BLaER1 (cell line): ENCODE measurements around the gene SLC22A31.

ENCODE experiments used
- H3K27ac ChIP-seq: shearing (Covaris generic); formaldehyde crosslinking; 2 replicates; pipeline ENCODE4 v1.8.1; 2022
- H3K27me3 ChIP-seq: shearing (Covaris generic); formaldehyde crosslinking; 2 replicates; pipeline ENCODE4 v1.8.1; 2022
- H3K36me3 ChIP-seq: shearing (Covaris generic); formaldehyde crosslinking; 2 replicates; pipeline ENCODE4 v1.8.1; 2022
- H3K4me1 ChIP-seq: shearing (Covaris generic); formaldehyde crosslinking; 2 replicates; pipeline ENCODE4 v1.8.1; 2022
- H3K4me2 ChIP-seq: shearing (Covaris generic); formaldehyde crosslinking; 2 replicates; pipeline ENCODE4 v1.8.1; 2022
- H3K4me3 ChIP-seq: shearing (Covaris generic); formaldehyde crosslinking; 2 replicates; pipeline ENCODE4 v1.8.1; 2022
- H3K9ac ChIP-seq: shearing (Covaris generic); formaldehyde crosslinking; 2 replicates; pipeline ENCODE4 v1.8.1; 2022
- H3K9me3 ChIP-seq: shearing (Covaris generic); formaldehyde crosslinking; 2 replicates; pipeline ENCODE4 v1.8.1; 2022
- H4K20me1 ChIP-seq: shearing (Covaris generic); formaldehyde crosslinking; 2 replicates; pipeline ENCODE4 v1.8.1; 2022
- Cebpa-rat ChIP-seq: shearing (Covaris generic); IDR thresholded peaks from 2 replicates; pipeline ENCODE4 v1.8.1; 2022

Gene SLC22A31

DNA sequence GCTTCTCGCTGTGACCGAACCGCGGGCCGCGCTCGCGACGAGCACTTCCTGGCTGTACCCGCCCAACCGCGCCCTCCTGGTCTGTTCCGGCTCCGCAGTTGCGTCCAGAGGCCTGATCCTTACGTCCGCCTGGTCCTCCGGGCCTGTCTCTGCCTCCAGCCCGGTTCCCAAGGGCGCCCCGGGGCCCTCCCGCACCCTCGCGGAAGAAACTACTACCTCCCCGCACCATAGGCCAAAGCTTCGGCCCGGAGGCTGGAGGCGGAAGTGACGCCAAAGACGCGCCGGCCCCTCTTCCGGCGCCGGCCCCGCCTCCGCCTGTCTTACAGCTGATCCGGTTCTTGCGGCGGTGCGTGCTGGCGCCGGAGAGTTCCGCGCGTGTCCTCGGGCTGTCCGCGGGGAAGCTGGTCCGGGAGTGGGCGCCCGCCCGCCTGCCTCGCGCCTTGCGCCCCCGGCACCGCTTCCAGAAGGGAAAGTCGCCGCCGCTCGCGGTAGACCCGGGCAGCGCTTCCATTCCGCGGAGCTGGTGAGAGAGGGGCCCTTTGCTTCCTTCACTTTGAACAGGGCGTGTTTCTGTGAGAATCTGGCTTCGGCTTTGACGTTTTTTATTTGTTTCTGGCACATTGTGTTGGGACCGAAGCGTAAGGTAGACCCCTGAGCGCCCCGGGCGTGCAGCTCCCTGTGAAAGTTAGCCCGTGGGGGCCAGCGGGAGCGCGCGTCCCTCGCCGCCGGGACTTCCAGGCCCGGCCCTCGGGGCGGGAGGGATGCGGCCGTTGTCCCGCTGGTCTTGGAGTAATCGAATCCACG is 17.3 kb upstream of the SLC22A31 start, which contains the start of gene ZNF778:
ZNF778 (plus strand) TSS at position 316 of the 804 bp plus-strand sequence. CDS start 3,425 bp downstream, outside the sequence.
- peak within 1 kb of the TSS; percentile 91 for H3K27ac ChIP-seq
- no peaks in the 10 kb centered on the region for H3K9me3 ChIP-seq
- no peak for TF ChIP-seq Cebpa-rat
- H3K27me3 ChIP-seq: no peaks in the 10 kb centered on the region
- peaks cover 31% of the 10 kb centered on the region for H3K4me1 ChIP-seq
- H3K9ac ChIP-seq: peak within 1 kb of the TSS; percentile 94
- peaks cover 31% of the 10 kb centered on the region for H3K36me3 ChIP-seq
- H3K4me3 ChIP-seq: peak within 1 kb of the TSS; percentile 82
- H3K4me2 ChIP-seq: peak within 1 kb of the TSS; percentile 93
- peaks cover 14% of the 10 kb centered on the region; the same call in 1 of the 2 replicates for H4K20me1 ChIP-seq

DNA sequence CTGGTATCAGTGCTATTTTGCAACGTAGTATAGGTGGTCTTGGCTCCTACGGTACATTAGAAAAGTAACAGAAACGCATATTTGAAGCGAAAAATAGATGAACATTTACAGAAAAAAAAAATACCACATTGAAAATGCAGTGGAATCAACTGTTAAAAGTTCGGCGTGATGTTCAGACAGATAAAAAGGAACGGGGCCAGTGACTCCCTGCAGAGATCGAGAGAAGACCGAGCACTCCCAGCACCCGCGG is 16.7 kb upstream of the SLC22A31 start:
- Histone ChIP-seq H3K4me3 (peak overlapping the region; percentile 82), H3K27me3 (no peaks in the 10 kb centered on the region), H3K27ac (peak overlapping the region; percentile 91), H3K9me3 (no peaks in the 10 kb centered on the region), H3K4me1 (peaks cover 31% of the 10 kb centered on the region), H3K36me3 (peaks cover 26% of the 10 kb centered on the region), H4K20me1 (peaks cover 14% of the 10 kb centered on the region; the same call in 1 of the 2 replicates), H3K4me2 (peak overlapping the region; percentile 93), H3K9ac (peak overlapping the region; percentile 94)
- no peak for TF ChIP-seq Cebpa-rat

DNA sequence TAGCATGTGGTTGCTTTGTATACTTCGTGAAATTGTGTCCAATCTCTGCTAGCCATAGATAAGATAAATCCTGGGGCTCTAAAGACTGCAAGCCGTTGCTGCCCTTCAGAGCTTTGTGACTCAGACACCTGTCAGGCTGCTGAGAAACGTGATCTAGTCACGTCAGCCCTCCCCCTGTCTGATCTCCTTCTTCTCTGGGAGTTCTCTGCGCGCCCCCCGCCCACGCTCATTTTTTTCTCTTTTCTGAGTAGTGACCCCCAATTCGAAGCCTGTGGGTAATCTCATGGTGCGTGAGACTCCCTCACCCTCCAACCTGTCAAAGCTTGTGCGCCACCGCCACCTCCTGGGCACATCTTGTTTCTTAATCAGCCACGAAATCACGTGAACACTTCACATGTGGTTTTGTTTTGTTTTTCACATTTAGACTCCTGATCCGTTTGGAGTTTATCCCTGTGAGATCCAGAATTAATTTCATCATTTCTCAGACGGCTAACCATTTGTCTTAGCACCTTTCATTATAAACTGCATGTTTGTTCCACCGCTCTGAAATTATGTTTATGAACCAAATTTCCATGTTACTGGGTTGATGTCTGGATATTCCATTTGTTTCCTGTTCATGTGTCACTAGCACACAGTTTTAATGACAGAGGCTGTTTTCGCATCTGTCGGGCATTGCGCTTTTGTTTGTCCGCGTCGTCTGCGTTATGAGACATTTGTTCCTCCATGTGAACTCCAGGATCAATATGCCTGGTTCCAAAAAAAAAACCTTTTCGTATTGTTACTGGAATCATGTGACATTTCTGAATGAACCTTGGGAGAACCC is 16.2 kb upstream of the SLC22A31 start:
- TF ChIP-seq Cebpa-rat: no peak
- peak overlapping the region; percentile 94 for H3K9ac ChIP-seq
- H3K4me2 ChIP-seq: peak overlapping the region; percentile 93
- peaks cover 21% of the 10 kb centered on the region for H3K36me3 ChIP-seq
- H3K4me1 ChIP-seq: peaks cover 31% of the 10 kb centered on the region
- H3K9me3 ChIP-seq: no peaks in the 10 kb centered on the region
- peak overlapping the region; percentile 82 for H3K4me3 ChIP-seq
- H4K20me1 ChIP-seq: peaks cover 14% of the 10 kb centered on the region; the same call in 1 of the 2 replicates
- H3K27me3 ChIP-seq: no peaks in the 10 kb centered on the region
- peak overlapping the region; percentile 91 for H3K27ac ChIP-seq

DNA sequence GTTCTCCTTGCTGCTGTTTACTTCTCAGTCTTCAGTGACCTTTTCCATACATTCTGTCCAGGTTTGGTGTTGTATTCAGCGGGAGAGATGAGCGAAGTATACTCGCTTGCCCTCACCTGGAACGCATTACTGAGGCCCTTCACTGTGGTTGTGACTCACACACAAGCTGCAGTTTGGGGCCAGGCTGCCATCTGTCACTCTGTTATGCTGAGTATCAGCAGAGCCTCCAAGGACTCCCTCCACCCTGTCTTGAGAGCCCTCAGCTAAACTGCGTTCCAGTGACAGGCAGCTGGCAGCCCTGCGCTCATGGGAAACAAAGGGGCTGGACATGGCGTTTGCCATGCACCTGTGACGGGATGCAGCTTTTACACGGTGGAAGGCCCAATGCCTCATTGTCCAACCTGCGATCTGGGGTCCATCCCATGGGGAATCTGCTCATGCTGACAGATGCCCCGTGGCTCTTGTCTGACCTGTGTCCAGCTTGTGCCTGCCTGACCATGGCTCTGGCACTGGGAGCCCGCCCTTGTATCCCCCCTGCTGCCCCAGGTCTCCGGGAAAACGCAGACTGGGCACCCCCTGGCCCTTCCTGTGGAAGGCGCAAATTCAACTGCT is 10.7 kb upstream of the SLC22A31 start:
- peaks cover 22% of the 10 kb centered on the region for H3K4me1 ChIP-seq
- no peak overlapping the region for H3K4me3 ChIP-seq
- no peak overlapping the region for H3K27ac ChIP-seq
- H3K9me3 ChIP-seq: no peaks in the 10 kb centered on the region
- H3K36me3 ChIP-seq: no peaks in the 10 kb centered on the region
- TF ChIP-seq Cebpa-rat: no peak
- no peaks in the 10 kb centered on the region for H4K20me1 ChIP-seq
- H3K27me3 ChIP-seq: no peaks in the 10 kb centered on the region
- H3K9ac ChIP-seq: no peak overlapping the region
- H3K4me2 ChIP-seq: peak overlapping the region; percentile 61

DNA sequence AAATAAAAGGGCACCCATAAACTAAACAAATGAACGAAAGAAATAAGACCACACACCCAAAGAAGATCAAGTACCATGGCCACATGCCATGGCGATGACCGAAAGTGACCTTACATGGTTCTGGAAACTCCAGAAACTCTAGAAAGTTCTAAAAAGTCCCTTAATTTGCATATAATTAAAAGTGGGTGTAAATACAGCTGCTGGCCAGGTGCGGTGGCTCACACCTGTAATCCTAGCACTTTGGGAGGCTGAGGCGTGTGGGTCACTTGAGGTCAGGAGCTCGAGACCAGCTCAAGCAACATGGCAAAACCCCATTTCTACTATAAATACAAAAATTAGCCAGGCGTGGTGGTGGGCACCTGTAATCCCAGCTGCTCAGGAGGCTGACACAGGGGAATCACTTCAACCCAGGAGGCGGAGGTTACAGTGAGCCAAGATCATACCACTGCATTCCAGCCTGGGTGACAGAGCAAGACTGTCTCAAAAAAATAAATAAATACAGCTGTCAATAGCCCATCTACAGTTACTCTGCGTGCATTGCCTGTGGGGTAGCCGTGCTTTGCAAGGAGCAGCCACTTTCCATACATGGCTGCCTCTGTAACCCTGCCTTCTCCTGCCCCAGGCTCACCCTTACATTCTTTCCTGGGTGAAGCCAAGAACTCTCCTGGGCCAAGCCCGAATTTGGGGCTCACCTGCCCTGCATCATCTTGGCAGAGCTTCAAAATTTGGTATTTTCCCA is 10.0 kb upstream of the SLC22A31 start:
- no peak for TF ChIP-seq Cebpa-rat
- no peaks in the 10 kb centered on the region for H4K20me1 ChIP-seq
- H3K36me3 ChIP-seq: no peaks in the 10 kb centered on the region
- no peak overlapping the region for H3K4me3 ChIP-seq
- no peak overlapping the region; the same call in 1 of the 2 replicates for H3K9ac ChIP-seq
- no peak overlapping the region for H3K27ac ChIP-seq
- H3K4me1 ChIP-seq: peaks cover 18% of the 10 kb centered on the region
- peak overlapping the region; percentile 61 for H3K4me2 ChIP-seq
- no peaks in the 10 kb centered on the region for H3K9me3 ChIP-seq
- no peaks in the 10 kb centered on the region for H3K27me3 ChIP-seq

DNA sequence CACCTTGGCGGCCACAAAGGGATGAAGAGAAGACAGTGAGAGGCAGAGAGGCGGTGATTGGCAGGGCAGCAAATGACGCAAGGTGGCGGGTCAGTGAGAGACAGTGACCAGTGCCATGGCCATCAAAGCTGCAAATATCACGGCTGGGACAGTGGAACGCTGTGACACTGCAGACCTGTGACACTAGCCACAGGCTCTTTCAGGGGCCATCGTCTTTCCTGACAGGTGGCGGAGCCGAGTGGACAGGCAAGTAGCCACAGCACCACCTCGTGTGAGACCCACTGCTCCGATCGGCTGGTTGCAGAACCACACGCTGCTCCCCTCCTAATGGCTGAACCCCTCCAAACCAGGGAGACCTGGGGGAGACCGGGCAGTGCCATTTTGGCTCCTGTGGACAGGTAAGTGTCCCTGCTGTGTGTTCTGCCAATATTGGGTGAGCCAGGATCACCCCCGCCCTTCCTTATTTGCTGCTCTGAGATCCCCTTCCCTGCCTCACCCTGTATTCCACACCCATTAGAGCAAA is 9.2 kb upstream of the SLC22A31 start:
- Histone ChIP-seq H3K4me1 (peaks cover 16% of the 10 kb centered on the region), H4K20me1 (no peaks in the 10 kb centered on the region), H3K27me3 (no peaks in the 10 kb centered on the region), H3K4me3 (no peak overlapping the region), H3K36me3 (no peaks in the 10 kb centered on the region), H3K9ac (no peak overlapping the region), H3K4me2 (no peak overlapping the region), H3K9me3 (no peaks in the 10 kb centered on the region), H3K27ac (no peak overlapping the region)
- TF ChIP-seq Cebpa-rat: no peak

DNA sequence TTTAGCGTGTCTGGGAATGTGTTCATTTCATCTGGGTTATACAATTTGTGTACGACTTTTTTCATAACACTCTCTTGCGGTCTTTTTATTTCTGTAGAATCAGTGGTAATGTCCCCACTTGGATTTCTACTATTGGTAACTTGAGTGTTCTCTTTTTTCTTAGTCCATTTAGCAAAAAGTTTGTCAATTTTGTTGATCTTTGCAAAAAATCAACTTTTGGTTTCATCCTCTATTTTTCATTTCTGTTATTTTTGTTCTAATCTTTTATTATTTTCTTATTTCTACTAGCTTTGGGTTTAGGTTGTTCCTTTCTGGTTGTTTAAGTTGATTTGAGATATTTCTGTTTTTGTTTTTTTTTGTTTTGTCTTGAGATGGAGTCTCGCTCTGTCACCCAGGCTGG is 7.7 kb upstream of the SLC22A31 start:
- Histone ChIP-seq H3K4me1 (peaks cover 16% of the 10 kb centered on the region), H3K4me2 (no peak overlapping the region), H3K27ac (no peak overlapping the region), H3K9me3 (0 out of 2 replicates have a peak, but pooled peaks cover 2% of the 10 kb centered on the region), H3K36me3 (no peaks in the 10 kb centered on the region), H3K27me3 (peaks cover 4% of the 10 kb centered on the region), H3K9ac (no peak overlapping the region), H3K4me3 (no peak overlapping the region), H4K20me1 (no peaks in the 10 kb centered on the region)
- TF ChIP-seq Cebpa-rat: no peak

DNA sequence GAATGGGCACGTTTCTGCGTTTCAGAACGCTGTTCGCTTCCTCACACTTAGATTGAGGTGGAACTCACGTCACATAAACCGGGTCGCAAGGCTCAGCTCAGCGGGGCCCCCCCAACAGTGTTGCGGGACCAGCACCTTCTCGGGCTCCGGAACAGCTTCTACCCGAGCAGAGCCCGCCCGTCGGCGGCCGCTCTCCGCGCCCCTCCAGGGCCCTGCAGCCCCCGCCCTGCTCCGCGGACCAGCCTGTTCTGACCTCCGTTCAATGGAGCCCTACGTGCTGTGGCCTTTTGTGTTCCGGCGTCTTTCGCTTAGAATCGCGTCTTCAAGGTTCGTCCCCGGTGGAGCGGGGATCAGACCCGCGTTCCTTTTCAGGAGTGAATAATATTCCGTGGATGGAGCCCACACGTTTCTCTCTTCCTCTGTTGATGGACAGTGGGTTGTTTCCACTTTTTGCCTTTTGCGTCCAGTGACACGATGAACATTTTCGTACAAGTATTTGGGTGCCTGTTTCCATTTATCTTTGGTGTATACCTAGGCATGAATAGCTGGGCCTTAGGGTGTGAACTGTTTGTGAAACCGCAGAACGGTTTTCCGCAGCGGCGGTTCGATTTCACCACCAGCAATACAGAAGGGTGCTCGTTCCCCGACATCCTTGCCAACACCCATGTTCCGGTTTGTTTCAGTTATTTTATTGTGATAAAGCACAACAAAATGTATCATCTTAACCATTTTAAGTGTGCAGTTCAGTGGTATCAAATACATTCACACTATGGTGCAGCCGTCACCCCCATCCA is 2.3 kb upstream of the SLC22A31 start:
- Histone ChIP-seq H3K27me3 (peaks cover 42% of the 10 kb centered on the region), H3K9me3 (peaks cover 9% of the 10 kb centered on the region), H4K20me1 (no peaks in the 10 kb centered on the region), H3K36me3 (no peaks in the 10 kb centered on the region), H3K4me3 (no peak overlapping the region), H3K4me1 (0 out of 2 replicates have a peak, but pooled peaks cover 9% of the 10 kb centered on the region), H3K27ac (no peak overlapping the region), H3K9ac (no peak overlapping the region), H3K4me2 (peak overlapping the region; percentile 54; the same call in 1 of the 2 replicates)
- no peak for TF ChIP-seq Cebpa-rat
